ENCODE measurements around the gene P3R3URF.

- TF ChIP-seq CTCF (IDR thresholded peaks at IDR 0.05; ENCODE audit: low read length) (no peak), EZH2 (optimal IDR thresholded peaks at IDR 0.05; ENCODE audit: low read depth, low read length) (no peak)
Observed at GRCh38 chr1:46159516-46159915, 16.8 kb downstream of the P3R3URF start.
